Left colon (tissue), 2 donors: Measurements from ENCODE around the gene COL2A1. TPM values are rescaled to one million over a fixed set of nuclear protein-coding genes. Genes with fewer than 3 reads are reported as not detected.
A peak's percentile ranks its signal among the peaks of the same experiment; 100 is the strongest.

Experiments
- ATAC-seq: fragments of 200-7000 bp; cut with Tn5 transposase; one replicate; pipeline ENCODE4 v1.9.1; 2020; ENCODE audit warnings: mild to moderate bottlenecking, moderate library complexity
- DNase-seq, 2 donors: peaks; one replicate each; pipeline ENCODE4 v3.0.0-alpha.2; 2020
- intact Hi-C, 2 donors: fragments of 100-400 bp; cut with DNase I in 1 of 2; cut with micrococcal nuclease in 1 of 2; formaldehyde crosslinking; loops; one replicate each; pipeline versions ENCODE4 v1.11.2 to v1.14.0; 2022; cut with DNase I, micrococcal nuclease
- total RNA-seq, 2 donors: library from RNA; stranded (reverse); fragmentation: NEBNext Ultra II Directional; extraction: Animal tissue kit (Norgen Biotek cat#: 25700); gene quantifications; one replicate each; pipeline ENCODE4 v1.2.1, GENCODE V29; 2021
- donor health status: DM: no; HTN: no; CAD: no.
- donor health status: DM: yes; HTN: yes; CAD: no.

Gene COL2A1
- total RNA-seq, 2 donors from 2014 or later, result 0.95 to 1.2 TPM

- intact Hi-C loops, result no loop called here
- ATAC-seq (no peak), DNase-seq (no peak)
These were observed 13.2 kb upstream of the COL2A1 start for GRCh38 chr12:48017496-48017895.

- DNase-seq (no peak), ATAC-seq (no peak)
- intact Hi-C loops, result no loop called here
These were observed 12.2 kb upstream of the COL2A1 start for GRCh38 chr12:48016373-48017020.

- ATAC-seq, result peak; percentile 57
- intact Hi-C loops, result no loop called here
- no peak for DNase-seq
These were observed 11.7 kb upstream of the COL2A1 start for GRCh38 chr12:48015954-48016353.

- DNase-seq (no peak), ATAC-seq (no peak)
- intact Hi-C loops, result no loop called here
These were observed 10.9 kb upstream of the COL2A1 start for GRCh38 chr12:48015129-48015528.

- intact Hi-C loops, result no loop called here
- ATAC-seq (no peak), DNase-seq (no peak)
These were observed 9.0 kb upstream of the COL2A1 start for GRCh38 chr12:48013287-48013686.

- DNase-seq, result no peak
- intact Hi-C loops, result no loop called here
- no peak for ATAC-seq
These were observed 7.8 kb upstream of the COL2A1 start for GRCh38 chr12:48012070-48012469.

- intact Hi-C loops, result no loop called here
- ATAC-seq, result no peak
- no peak for DNase-seq
These were observed 6.2 kb upstream of the COL2A1 start for GRCh38 chr12:48010366-48010970.

GRCh38 chr12:48009471-48009870 is 5.2 kb upstream of the COL2A1 start:
- intact Hi-C loops, result no loop called here
- ATAC-seq (no peak), DNase-seq (no peak)

- DNase-seq, result no peak
These were observed 4.7 kb upstream of the COL2A1 start for GRCh38 chr12:48008950-48009349.

GRCh38 chr12:48008349-48008748 is 4.1 kb upstream of the COL2A1 start:
- intact Hi-C loops, result no loop called here
- no peak for DNase-seq
- ATAC-seq, result no peak

More at GRCh38 chr12:48008950-48009349, 4.7 kb upstream of the COL2A1 start:
- no peak for ATAC-seq
- intact Hi-C loops, result no loop called here

- DNase-seq, result no peak
These were observed 2.9 kb upstream of the COL2A1 start for GRCh38 chr12:48007206-48007605.

GRCh38 chr12:48005750-48006021 is 1.4 kb upstream of the COL2A1 start:
- DNase-seq, result no peak
- ATAC-seq, result no peak
- intact Hi-C loops, result no loop called here

More at GRCh38 chr12:48007206-48007605, 2.9 kb upstream of the COL2A1 start:
- no peak for ATAC-seq
- intact Hi-C loops, result no loop called here

GRCh38 chr12:48005001-48005749 is 899 bp upstream of the COL2A1 start:
- ATAC-seq (no peak), DNase-seq (no peak)
- intact Hi-C loops, result no loop called here

- intact Hi-C loops, result no loop called here
- ATAC-seq (no peak), DNase-seq (no peak)
These were observed 837 bp downstream of the COL2A1 start for GRCh38 chr12:48003226-48004052.

GRCh38 chr12:48002773-48003218 is 1.5 kb downstream of the COL2A1 start:
- intact Hi-C loops, result no loop called here
- DNase-seq (peak in 1 of 2 donors; percentile 45), ATAC-seq (peak; percentile 57)

- no peak for DNase-seq
- intact Hi-C loops, result no loop called here
- no peak for ATAC-seq
These were observed 1.9 kb downstream of the COL2A1 start for GRCh38 chr12:48002414-48002730.

GRCh38 chr12:48001505-48002413 is 2.5 kb downstream of the COL2A1 start:
- DNase-seq (peak; percentile 44 to 52), ATAC-seq (peak; percentile 87)
- intact Hi-C loops, result no loop called here

- intact Hi-C loops, result no loop called here
- DNase-seq, result no peak
- ATAC-seq, result peak; percentile 50
These were observed 3.3 kb downstream of the COL2A1 start for GRCh38 chr12:48000878-48001504.
